HuH-7.5 (cell line): Measurements from ENCODE around the gene SRMS.
"Not testable (repeated sequence)": the region's sequence is repeated elsewhere in the genome, so short reads cannot be mapped to it uniquely, and the experiment has no call there.

Experiments used
- DNase-seq: peaks from one replicate; pipeline ENCODE4 v3.0.0; 2011; ENCODE audit warnings: low spot score

Gene SRMS

DNA sequence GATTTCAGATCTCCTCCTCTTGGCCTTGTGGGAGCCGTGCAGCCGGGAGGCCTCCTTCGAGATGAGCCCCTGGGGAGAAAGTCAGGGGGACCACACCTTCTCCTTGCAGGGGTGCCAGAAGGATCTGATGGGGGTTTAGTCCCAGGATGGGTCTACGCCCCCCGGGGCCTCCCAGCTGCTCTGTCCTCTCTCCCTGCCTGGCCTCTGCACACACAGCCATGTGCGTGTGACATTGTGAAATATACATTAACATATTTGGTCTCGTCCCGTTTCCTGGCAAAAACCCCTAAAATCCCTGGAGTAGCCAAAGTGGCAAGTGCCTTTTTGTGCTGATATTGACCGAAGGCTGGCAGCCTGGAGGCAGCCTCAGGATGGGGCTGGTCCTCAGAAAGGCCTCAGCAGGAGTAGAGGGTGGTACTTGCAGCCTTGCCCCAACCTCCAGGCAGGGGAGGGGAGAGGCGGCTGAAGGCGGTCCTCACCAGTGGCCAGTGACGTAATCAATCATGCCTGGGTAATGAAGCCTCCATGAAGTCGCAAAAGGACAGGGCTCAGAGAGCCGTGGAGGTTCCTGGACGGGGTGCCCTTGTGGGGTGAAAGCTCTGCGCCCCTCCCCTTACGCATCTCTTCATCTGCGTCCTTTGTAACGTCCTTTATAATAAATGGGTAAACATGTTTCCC lies 31.6 kb upstream of the SRMS start:
- no peak for DNase-seq

DNA sequence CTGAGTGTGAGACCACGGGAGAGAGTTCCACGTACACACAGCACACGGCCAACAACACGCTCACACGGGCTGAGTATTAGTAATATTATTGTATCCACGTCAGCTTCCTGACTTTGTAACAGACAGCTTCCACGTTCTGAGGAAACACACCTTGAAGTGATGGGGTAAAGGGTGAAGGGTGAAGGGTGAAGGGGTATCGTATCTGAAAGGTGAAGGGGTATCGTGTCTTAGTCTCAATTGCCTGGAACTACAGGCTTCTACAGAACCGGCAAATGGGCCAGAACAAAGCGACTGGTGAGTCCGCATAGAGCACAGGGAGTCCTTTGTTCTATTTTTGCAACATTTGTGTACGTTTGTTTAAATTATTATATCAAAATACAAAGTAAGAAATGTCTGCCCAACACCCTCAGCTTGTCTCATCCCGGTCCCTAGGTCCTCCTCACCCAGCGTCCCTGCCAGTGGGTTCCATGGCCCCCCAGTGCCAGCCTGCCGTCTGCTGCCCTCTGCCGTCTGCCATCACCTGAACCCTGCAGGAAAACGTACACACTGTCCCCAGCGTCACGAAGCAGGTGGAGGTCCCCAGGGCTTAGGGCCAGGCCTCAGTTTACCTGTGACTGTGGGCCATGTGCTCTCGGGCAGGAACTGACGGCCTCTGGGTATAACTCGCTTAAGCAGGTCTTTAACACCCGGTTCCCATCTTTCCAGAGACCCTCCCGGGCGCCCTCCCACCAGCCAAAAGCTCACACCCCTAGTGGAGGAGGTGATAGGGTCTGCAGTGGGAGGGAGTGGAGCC lies 30.9 kb upstream of the SRMS start:
- no peak for DNase-seq

DNA sequence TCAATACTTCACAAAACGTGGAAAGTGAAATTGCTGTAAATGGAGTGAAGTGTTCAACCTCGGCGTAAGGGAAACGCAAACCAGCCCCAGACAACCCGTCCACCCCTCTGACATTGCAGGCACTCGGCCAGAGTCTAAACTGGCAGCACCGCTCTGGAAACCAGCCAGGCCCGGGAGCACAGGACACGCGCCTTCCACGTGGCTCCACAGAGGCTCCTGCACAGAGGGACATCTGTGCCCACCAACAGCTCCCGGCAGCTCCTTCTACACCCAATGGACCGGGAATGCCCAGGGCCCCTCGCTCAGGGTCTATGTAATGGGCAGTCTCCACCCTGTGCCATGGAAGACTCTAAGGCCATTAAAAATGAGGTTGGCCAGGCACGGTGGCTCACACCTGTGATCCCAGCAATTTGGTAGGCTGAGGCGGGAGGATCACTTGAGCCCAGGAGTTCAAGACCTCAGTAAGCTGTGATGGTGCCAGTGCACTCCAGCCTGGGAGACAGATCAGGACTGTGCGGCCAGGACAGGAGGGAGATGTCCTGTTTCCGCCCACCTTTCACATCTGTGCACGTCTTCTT lies 29.9 kb upstream of the SRMS start:
- no peak for DNase-seq

DNA sequence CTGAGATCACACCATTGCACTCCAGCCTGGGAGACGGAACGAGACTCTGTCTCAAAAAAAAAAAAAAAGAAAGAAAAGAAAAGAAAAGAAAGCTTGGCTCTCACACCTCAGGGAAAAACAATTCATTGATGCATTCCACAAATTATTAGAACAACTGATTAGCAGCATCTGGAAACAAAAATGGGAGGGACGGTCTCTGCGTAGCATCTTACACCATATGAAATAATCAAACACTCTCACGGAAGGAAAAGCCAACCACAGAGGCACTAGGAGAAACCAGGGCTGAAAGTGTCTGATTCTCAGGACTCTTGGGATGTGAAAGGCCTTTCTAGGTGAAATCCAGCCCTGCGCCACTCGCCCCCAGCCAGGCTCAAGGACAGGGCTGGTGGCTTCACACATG lies 28.8 kb upstream of the SRMS start:
- DNase-seq: no peak

GRCh38 chr20:63574829-63575743 lies 27.5 kb upstream of the SRMS start:
- no peak for DNase-seq

GRCh38 chr20:63574156-63574828 lies 26.7 kb upstream of the SRMS start, which contains the start of gene HELZ2:
TSS of gene HELZ2 (minus strand) at chr20:63574239. CDS start at chr20:63572385, 1,854 bp downstream.
- DNase-seq: peak; percentile 92

- DNase-seq: no peak
These were observed 26.1 kb upstream of the SRMS start for GRCh38 chr20:63573647-63574131.

DNA sequence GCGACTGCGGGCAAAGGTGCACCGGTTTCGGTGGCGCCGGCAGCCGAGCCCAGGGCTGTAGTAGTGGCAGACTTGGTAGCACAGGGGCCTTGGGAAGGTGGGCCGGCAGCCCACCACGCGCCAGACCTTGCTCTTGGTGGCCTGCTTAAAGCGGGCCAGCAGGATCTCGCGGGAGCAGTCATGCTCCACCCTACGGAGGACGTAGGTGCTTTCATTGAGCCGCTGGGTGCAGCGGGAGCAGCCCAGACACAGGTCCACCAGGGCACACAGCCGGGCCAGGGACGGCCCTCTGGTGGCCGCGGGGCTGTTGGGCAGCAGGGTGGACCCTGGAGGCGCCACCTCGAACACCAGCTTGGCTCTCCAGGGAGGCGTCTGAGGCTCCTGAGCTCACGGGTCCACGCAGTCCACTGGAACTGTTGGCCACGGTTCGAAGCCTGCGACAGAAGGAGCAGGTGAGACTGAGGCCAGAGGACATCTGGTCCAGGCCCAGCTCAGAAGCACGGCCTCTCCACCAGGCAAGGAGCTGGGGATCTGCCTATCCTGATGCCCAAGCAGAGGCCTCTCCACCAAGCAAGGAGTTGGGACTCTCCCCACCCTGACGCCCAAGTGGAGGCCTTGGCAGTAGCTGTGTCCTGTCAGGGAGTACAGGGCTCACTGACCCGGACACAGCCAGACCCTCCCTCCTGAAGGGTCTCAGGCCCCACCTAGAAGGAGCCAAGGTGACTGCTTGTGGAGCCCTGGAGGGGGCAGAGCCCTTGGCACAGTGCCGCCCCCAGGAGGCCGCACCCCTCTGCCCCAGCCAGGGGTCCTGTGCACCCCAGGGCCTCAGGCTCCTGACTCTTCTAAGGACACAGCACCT lies 25.5 kb upstream of the SRMS start:
- no peak for DNase-seq

DNA sequence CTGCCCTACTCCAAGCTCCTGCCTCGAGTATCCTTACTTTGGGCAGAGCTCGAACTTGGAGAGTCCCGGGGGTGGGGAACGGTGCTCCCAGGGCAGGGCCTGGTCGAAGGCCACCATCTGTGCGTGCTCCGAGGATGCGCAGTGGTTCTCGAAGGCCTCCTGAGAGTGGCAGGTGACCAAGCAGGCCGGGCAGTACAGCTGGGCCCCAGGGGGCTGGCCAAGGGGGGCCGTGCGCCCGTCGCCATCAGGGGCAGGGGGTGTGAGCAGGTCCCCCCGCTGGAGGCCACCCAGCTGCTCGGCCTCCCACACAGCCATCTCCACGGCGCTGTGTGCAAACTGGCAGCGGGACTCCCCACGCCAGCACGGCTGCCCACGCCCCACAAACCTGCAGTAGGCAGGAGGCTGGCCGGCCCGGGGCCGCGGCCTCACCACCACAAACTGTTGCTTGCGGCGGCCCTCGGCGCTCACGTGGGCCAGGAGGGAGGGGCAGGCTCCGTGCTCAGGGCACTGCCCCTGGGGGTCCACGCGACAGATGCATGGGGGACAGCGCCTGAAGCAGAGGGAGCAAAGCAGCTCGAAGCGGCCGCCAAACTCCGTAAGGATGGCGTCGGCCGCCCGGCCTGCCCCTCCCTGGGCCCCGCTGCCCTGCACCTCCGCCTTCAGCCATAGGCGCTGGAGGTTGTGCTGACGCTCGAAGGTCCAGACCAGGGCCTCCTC lies 24.7 kb upstream of the SRMS start:
- DNase-seq: no peak

DNA sequence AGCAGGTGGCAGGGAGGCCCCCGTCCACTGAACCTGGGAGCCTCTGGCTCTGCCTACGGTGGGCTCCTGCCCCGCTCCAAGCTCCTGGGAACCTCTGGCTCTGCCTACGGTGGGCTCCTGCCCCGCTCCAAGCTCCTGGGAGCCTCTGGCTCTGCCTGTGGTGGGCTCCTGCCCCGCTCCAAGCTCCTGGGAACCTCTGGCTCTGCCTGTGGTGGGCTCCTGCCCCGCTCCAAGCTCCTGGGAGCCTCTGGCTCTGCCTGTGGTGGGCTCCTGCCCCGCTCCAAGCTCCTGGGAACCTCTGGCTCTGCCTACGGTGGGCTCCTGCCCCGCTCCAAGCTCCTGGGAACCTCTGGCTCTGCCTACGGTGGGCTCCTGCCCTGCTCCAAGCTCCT lies 23.5 kb upstream of the SRMS start:
- not testable (repeated sequence) for DNase-seq

DNA sequence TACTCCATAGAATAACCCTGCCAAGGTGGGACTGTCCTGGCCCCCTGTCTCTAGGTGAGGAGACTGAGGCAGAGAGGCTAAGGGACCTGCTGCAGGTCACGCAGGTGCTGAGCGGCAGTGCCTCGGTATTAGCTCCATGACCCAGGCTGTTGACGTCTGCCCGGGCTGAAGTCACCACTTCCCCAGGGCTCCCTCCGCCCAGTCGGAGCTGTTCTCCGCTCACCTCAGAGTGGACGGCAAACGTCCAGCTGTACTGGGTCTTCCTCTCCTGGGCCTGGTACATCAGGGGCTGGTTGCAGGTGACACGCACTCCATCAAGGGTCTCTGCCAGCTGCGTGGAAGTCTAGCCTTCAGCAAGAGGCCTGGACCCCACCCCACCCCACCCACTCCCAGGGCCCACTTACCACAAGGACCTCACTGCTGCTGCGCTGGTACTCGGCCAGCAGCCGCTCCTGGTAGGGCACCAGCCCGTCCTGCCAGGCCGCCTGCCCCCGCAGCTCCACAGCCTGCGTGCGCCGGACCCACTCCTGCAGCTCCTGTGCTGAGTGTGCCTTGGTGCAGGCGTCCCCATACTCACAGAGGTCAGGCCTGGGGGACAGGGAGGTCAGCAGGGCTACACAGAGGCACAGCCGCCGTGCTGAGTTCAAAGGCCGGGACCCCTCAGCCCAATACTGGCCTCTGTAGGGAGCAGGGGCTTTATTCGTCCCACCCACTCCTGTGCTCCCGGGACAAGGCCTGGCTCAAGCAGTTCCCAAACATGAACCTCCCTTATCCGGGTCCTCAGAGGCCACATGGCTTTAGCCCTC lies 22.9 kb upstream of the SRMS start:
- no peak for DNase-seq

- no peak for DNase-seq
These were observed 21.7 kb upstream of the SRMS start for GRCh38 chr20:63568986-63569949.

DNA sequence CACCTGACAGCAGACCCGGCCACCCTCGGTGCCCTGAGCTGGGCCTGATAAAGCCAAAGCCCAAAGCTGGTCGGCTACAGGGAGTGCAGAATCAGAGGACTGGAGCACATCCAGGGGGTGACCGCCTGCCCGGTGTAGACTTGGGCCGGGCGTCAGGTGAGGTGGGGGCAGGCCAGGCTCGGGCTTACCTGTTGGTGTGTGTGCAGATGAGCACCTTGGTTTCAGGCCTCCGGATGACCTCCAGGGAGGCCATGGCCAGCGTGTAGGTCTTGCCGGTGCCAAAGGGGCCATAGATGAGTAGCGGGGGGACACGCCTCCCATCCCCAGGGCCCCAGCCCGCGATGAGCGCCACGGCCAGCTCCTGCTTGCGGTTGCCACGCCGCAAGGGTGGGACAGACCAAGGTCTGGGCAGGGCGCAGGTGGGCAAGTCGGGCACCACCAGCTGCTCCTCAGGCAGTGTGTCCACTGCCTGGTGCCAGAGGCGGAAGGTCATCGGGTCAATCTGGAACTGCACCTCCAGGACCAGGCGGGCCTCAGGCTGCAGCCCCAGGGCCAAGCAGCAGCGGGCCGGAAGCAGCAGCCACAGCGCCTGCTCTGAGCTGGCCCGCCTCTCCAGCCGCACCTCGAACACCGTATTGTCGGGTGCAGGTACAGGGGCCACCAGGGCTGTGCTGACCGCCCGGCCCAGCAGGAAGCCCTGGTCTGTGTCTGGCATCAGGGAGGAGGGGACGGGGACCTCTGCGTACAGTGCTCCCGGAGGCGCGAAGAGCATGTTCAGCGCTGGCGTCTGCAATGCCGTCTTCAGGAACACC lies 20.8 kb upstream of the SRMS start:
- no peak for DNase-seq

DNA sequence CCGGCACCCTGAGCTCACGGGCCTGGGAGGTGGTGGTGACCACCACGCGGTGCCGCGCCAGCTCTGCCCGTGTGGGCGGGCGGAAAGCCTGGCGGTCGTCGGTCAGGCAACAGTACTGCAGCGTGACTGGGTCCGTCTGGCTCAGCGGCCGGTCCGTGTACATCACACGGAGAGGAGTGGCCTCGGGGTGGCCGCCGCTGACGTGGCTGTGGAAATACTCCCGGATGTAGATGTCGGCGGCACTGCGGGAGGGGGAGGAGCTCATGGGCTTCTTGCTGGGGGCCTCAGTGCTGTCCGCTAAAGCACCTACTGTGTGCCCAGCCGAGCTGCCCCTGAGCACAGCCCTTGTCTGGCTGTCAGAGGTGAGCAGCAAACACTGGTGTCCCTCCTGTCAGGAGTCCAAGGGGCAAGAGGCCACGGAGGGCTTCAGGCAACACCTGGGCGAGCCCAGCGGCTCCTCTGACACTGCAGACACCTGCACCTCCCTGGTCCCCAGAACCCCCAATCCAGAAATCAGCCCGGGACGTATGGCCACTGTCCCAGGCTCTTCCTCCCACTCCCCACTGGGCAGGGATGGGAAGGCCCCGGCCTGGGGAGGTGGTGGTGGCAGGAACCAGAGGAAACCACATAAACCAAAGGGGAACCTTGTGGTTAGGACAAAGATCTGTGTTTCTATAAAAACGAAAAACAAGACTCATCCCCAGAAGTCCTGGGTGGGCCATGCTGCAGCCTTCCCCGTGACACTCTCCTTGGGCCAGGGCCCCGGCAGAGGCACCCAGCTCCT lies 20.0 kb upstream of the SRMS start:
- no peak for DNase-seq

GRCh38 chr20:63567136-63567385 lies 19.5 kb upstream of the SRMS start:
- DNase-seq: no peak

GRCh38 chr20:63566395-63567135 lies 19.0 kb upstream of the SRMS start:
- DNase-seq: no peak
